HG02884 (cell line): ENCODE results near the gene MRPL14.

Experiments
- ATAC-seq: cut with Tn5 transposase; IDR thresholded peaks from one replicate; pipeline ENCODE4 v1.9.1; 2021; ENCODE audit warnings: mild to moderate bottlenecking, moderate library complexity; ENCODE audit not compliant: unreplicated experiment

Gene MRPL14

GRCh38 chr6:44127186-44128019, at the start of gene MRPL14, which contains the start of gene TMEM63B:
Gene MRPL14 (minus strand): TSS chr6:44127452. CDS start chr6:44116611, 10,841 bp downstream.
Gene TMEM63B (plus strand): TSS chr6:44127554. CDS start chr6:44134585, 7,031 bp downstream.
- ATAC-seq, result peak; percentile 54

GRCh38 chr6:44176130-44176761, 49.0 kb upstream of the MRPL14 start:
- no peak for ATAC-seq

GRCh38 chr6:44172731-44173500, 45.7 kb upstream of the MRPL14 start:
- peak; percentile 49 for ATAC-seq

- no peak for ATAC-seq
Observed at GRCh38 chr6:44171899-44172546, 44.8 kb upstream of the MRPL14 start.

GRCh38 chr6:44169886-44170570, 42.8 kb upstream of the MRPL14 start:
- ATAC-seq, result no peak

GRCh38 chr6:44169154-44169553, 41.9 kb upstream of the MRPL14 start:
- no peak for ATAC-seq

- no peak for ATAC-seq
Observed at GRCh38 chr6:44167567-44167966, 40.3 kb upstream of the MRPL14 start.

GRCh38 chr6:44166591-44167184, 39.4 kb upstream of the MRPL14 start:
- no peak for ATAC-seq

- no peak for ATAC-seq
Observed at GRCh38 chr6:44166116-44166515, 38.9 kb upstream of the MRPL14 start.

GRCh38 chr6:44162876-44163625, 35.8 kb upstream of the MRPL14 start:
- ATAC-seq, result no peak

GRCh38 chr6:44161997-44162338, 34.7 kb upstream of the MRPL14 start:
- no peak for ATAC-seq

GRCh38 chr6:44158770-44159228, 31.5 kb upstream of the MRPL14 start, which contains the start of gene CAPN11:
Gene CAPN11 (plus strand): TSS chr6:44158820. CDS start chr6:44158849, 29 bp downstream.
- ATAC-seq, result no peak

GRCh38 chr6:44157152-44157521, 29.9 kb upstream of the MRPL14 start:
- no peak for ATAC-seq

GRCh38 chr6:44156494-44157151, 29.4 kb upstream of the MRPL14 start:
- ATAC-seq, result no peak

- no peak for ATAC-seq
Observed at GRCh38 chr6:44154067-44154466, 26.8 kb upstream of the MRPL14 start.

GRCh38 chr6:44152533-44152932, 25.3 kb upstream of the MRPL14 start:
- no peak for ATAC-seq

GRCh38 chr6:44152109-44152461, 24.8 kb upstream of the MRPL14 start:
- ATAC-seq, result no peak

- no peak for ATAC-seq
Observed at GRCh38 chr6:44151348-44152108, 24.3 kb upstream of the MRPL14 start.
